K562 (cell line): Measurements from ENCODE around the gene DDX41. TPM values are rescaled to one million over a fixed set of nuclear protein-coding genes. Genes with fewer than 3 reads are reported as not detected.

ENCODE experiments used
- ATAC-seq: fragments of 200-7000 bp; cut with Tn5 transposase; 3 replicates; pipeline ENCODE4 v1.9.1; 2020; ENCODE audit warnings: moderate library complexity
- BruUV-seq: library from RNA; stranded (reverse); fragments of 400-500 nt; replicated peaks from 2 replicates; lab custom pipeline; 2021; lab: Mats Ljungman, UMichigan
- CTCF ChIA-PET: fragments of 300-600 bp; formaldehyde crosslinking; extraction: SDS; loops from one replicate; lab custom pipeline; 2021; ENCODE audit warnings: low intra/inter-chr PET ratio; lab: Yijun Ruan, JAX
- POLR2A ChIA-PET: fragments of 300-600, 350-650 bp; sonication (Branson Sonifier 250); formaldehyde crosslinking; extraction: SDS; loops from one replicate; lab custom pipeline; 2021; ENCODE audit warnings: antibody characterized with exemption, inconsistent platforms; lab: Yijun Ruan, JAX
- DNase-seq, 4 experiments: peaks; one replicate each; pipeline versions ENCODE4 v3.0.0 to v3.0.0-alpha.2; 2011 to 2018; ENCODE audit warnings: low spot score in 3 of 4, mixed read lengths in 3 of 4; ENCODE audit errors: extremely low read depth in 1 of 4
- FAIRE-seq: peaks from 2 replicates; lab custom pipeline; 2011; peaks lifted over from hg19 to GRCh38; lab: Jason Lieb, UNC
- H2AFZ ChIP-seq: 2 replicates; pipeline ENCODE4 v1.6.0; 2011; ENCODE audit warnings: low read depth, low read length, control low read depth, inconsistent platforms
- H3K27ac ChIP-seq: fragments of 200-600 bp; 3 replicates; pipeline ENCODE4 v1.8.0; 2011; ENCODE audit warnings: low read depth, mild to moderate bottlenecking, control low read depth, inconsistent platforms, low read length, moderate library complexity, mixed read lengths; ENCODE audit errors: extremely low read depth
- H3K27me3 ChIP-seq, 2 experiments: fragments of 300-600 bp in 1 of 2; 2 replicates in 1 of 2; 3 replicates in 1 of 2; pipeline versions ENCODE4 v1.6.0 to v1.8.0; 2011; ENCODE audit warnings: inconsistent platforms in 2 of 2, low read length in 2 of 2, mild to moderate bottlenecking in 1 of 2, mixed read lengths in 1 of 2, moderate library complexity in 1 of 2; ENCODE audit not compliant: control insufficient read depth in 2 of 2, insufficient read depth in 2 of 2
- H3K36me3 ChIP-seq: fragments of 300-600 bp; 3 replicates; pipeline ENCODE4 v1.8.0; 2011; ENCODE audit warnings: mild to moderate bottlenecking, low read length, inconsistent platforms; ENCODE audit not compliant: control insufficient read depth, insufficient read depth
- H3K4me1 ChIP-seq, 2 experiments: fragments of 200-600 bp in 1 of 2; replicated peaks in 1 of 2; 2 replicates in 1 of 2; 3 replicates in 1 of 2; pipeline versions ENCODE4 v1.5.1 to v1.8.0; 2011; ENCODE audit warnings: inconsistent platforms in 2 of 2, low read length in 2 of 2, mild to moderate bottlenecking in 1 of 2, mixed read lengths in 1 of 2, moderate library complexity in 1 of 2; ENCODE audit not compliant: control insufficient read depth in 2 of 2, insufficient read depth in 2 of 2
- H3K4me2 ChIP-seq: 2 replicates; pipeline ENCODE4 v1.6.1; 2011; ENCODE audit warnings: low read length, control low read depth, inconsistent platforms, mixed read lengths; ENCODE audit not compliant: insufficient read depth
- H3K4me3 ChIP-seq: fragments of 200-600 bp; sonication (generic), shearing (Covaris generic); 2 replicates; pipeline ENCODE4 v1.5.1; 2016; ENCODE audit warnings: control low read depth, inconsistent platforms
- H3K79me2 ChIP-seq: fragments of 200-600 bp; 3 replicates; pipeline ENCODE4 v1.8.0; 2011; ENCODE audit warnings: low read length, inconsistent platforms; ENCODE audit not compliant: control insufficient read depth, insufficient read depth
- H3K9ac ChIP-seq, 2 experiments: 2 replicates each; pipeline versions ENCODE4 v1.6.0 to v1.6.1; 2011; ENCODE audit warnings: low read depth in 2 of 2, low read length in 2 of 2, control low read depth in 1 of 2, inconsistent platforms in 1 of 2, mild to moderate bottlenecking in 1 of 2, mixed read lengths in 1 of 2; ENCODE audit not compliant: insufficient read depth in 1 of 2
- H3K9me1 ChIP-seq: one replicate; pipeline ENCODE4 v1.6.0; 2011; ENCODE audit warnings: inconsistent platforms, mild to moderate bottlenecking, low read length, moderate library complexity; ENCODE audit not compliant: control insufficient read depth, insufficient read depth
- H3K9me3 ChIP-seq: replicated peaks from 2 replicates; pipeline ENCODE4 v1.5.1; 2011; ENCODE audit warnings: low read depth, low read length, inconsistent platforms; ENCODE audit not compliant: control insufficient read depth, insufficient read depth
- H4K20me1 ChIP-seq: replicated peaks from 2 replicates; pipeline ENCODE4 v1.6.1; 2011; ENCODE audit warnings: low read length, inconsistent platforms, mixed read lengths; ENCODE audit not compliant: control insufficient read depth, insufficient read depth
- CHD4 ChIP-seq: fragments of 200-600 bp; sonication (generic); IDR thresholded peaks from 3 replicates; pipeline ENCODE4 v1.6.1; 2012; ENCODE audit warnings: low read depth, mild to moderate bottlenecking, mixed read lengths, low read length, inconsistent platforms; ENCODE audit not compliant: insufficient read depth, insufficient replicate concordance, poor library complexity, severe bottlenecking
- CSDE1 ChIP-seq, 2 experiments: fragments of 450-650 bp; IDR thresholded peaks; 2 replicates each; pipeline ENCODE4 v1.6.1; 2016; ENCODE audit warnings: mild to moderate bottlenecking in 1 of 2
- ELF2 ChIP-seq: fragments of 250-450 bp; sonication (Bioruptor Pico); IDR thresholded peaks from 2 replicates; pipeline ENCODE4 v1.5.0; 2021; ENCODE audit warnings: mild to moderate bottlenecking
- POLR2A ChIP-seq: fragments of 450-650 bp; conservative IDR thresholded peaks from 2 replicates; pipeline ENCODE4 v1.6.1; 2016
- POLR2AphosphoS5 ChIP-seq: IDR thresholded peaks from 2 replicates; pipeline ENCODE4 v1.6.1; 2011; ENCODE audit warnings: mild to moderate bottlenecking, low read depth, low read length, moderate library complexity; ENCODE audit not compliant: control insufficient read depth, insufficient read depth
- RHOXF2B ChIP-seq: fragments of 250-450 bp; sonication (Bioruptor Pico); conservative IDR thresholded peaks from 2 replicates; pipeline ENCODE4 v1.5.1; 2021
- WGBS: fragments of 100-300 bp; shearing (Covaris generic); methylation state at CpG from one replicate; pipeline ENCODE4 v1.1.6; 2016; ENCODE audit warnings: low coverage, mixed read lengths; ENCODE audit not compliant: insufficient coverage; ENCODE audit errors: missing lambda C conversion rate; 5-methylcytosine and 5-hydroxymethylcytosine counted together
- in situ Hi-C: fragments of 300-500 bp; cut with MboI; formaldehyde crosslinking; loops from 4 replicates; pipeline ENCODE4 v1.15.0; 2018; ENCODE audit warnings: inconsistent platforms, mixed read lengths
- intact Hi-C: fragments of 100-400 bp; cut with micrococcal nuclease; formaldehyde crosslinking; loops from 2 replicates; pipeline ENCODE4 v1.14.2; 2022
- polyA plus RNA-seq, 8 experiments: library from polyadenylated mRNA; depleted of rRNA in 4 of 8; stranded (reverse) in 5 of 8; unstranded in 3 of 8; fragments of >200 nt; fragmentation: Nextera tagmentation in 2 of 8; fragmentation: Illumina TruSeq in 1 of 8; extraction: Ambion mirVana in 2 of 8; extraction: Trizol in 1 of 8; gene quantifications; 2 replicates each; pipeline versions ENCODE4 v1.2.1 to v1.2.3, GENCODE V29; 2011 to 2014; ENCODE audit warnings: inconsistent platforms in 1 of 8, missing spikeins in 1 of 8
- total RNA-seq, 7 experiments: library from RNA; depleted of rRNA in 6 of 7; stranded (reverse); fragments of >200 nt in 6 of 7; fragmentation: Illumina TruSeq in 2 of 7; extraction: Trizol in 2 of 7; gene quantifications; 2 replicates each; pipeline versions ENCODE4 v1.2.1 to v1.2.3, GENCODE V29; 2011 to 2021; ENCODE audit warnings: low replicate concordance in 1 of 7
- TF ChIP-seq, protein P1 (sequence below): fragments of 450-650 bp; IDR thresholded peaks from 2 replicates; pipeline ENCODE4 v1.7.1; 2018; ENCODE audit warnings: mild to moderate bottlenecking, low read depth; ENCODE audit not compliant: partially characterized antibody
- TF ChIP-seq, protein P2 (sequence below): fragments of 450-650 bp; formaldehyde crosslinking; conservative IDR thresholded peaks from 2 replicates; pipeline ENCODE4 v1.4.0; 2022; ENCODE audit warnings: mild to moderate bottlenecking, missing genetic modification characterization

The DDX41 gene
- total and polyA plus RNA-seq, 9 of the 15 experiments (the other 6 are each of a cell fraction or from before 2014, with no cell fraction given) = 38.2 to 284 (median 116) TPM

DNA sequence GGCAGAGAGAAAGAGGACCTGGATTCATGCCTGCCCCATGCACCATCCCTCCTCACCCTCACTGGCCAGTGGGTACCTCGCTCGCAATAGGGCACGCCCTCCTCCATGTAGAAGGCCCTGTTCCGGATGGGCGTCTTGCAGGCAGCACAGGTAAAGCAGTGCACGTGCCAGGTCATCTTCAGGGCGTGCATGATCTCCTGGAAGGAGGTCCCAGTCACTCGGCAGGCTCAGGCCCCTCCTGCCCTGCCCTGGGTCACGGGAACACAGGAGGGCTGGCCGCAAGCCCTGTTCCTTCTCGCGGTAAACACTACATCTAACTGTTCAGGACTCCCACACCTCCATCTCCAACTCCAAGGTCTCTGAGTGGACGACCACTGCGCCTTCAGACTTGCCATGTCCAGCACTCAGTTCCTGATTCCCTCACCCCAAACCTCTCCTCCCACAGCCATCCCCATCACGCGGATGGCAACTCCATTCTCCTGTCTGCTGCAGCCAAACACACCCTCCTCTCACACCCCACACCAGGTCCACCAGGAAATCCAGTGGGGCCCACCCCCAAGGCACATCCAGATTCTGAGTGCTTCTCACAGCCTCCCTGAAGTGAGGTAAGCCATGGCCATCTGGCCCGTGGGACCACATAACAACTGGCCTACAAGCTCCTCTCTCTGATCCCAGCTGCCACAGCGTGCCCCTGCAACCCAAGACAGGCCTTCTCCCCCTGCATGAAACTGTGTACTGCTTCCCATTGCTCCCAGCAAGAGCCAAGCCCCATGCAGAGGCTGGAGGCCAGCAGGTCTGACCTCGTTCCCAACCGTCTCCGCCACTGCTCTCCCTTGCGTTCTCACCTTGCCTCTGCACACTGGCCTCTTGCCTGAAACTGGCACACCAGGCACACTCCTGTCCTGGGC lies 32.5 kb downstream of the DDX41 start (continued):
- TF ChIP-seq, protein P1, sequence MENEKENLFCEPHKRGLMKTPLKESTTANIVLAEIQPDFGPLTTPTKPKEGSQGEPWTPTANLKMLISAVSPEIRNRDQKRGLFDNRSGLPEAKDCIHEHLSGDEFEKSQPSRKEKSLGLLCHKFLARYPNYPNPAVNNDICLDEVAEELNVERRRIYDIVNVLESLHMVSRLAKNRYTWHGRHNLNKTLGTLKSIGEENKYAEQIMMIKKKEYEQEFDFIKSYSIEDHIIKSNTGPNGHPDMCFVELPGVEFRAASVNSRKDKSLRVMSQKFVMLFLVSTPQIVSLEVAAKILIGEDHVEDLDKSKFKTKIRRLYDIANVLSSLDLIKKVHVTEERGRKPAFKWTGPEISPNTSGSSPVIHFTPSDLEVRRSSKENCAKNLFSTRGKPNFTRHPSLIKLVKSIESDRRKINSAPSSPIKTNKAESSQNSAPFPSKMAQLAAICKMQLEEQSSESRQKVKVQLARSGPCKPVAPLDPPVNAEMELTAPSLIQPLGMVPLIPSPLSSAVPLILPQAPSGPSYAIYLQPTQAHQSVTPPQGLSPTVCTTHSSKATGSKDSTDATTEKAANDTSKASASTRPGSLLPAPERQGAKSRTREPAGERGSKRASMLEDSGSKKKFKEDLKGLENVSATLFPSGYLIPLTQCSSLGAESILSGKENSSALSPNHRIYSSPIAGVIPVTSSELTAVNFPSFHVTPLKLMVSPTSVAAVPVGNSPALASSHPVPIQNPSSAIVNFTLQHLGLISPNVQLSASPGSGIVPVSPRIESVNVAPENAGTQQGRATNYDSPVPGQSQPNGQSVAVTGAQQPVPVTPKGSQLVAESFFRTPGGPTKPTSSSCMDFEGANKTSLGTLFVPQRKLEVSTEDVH = peak; percentile 34
- TF ChIP-seq, protein P2, sequence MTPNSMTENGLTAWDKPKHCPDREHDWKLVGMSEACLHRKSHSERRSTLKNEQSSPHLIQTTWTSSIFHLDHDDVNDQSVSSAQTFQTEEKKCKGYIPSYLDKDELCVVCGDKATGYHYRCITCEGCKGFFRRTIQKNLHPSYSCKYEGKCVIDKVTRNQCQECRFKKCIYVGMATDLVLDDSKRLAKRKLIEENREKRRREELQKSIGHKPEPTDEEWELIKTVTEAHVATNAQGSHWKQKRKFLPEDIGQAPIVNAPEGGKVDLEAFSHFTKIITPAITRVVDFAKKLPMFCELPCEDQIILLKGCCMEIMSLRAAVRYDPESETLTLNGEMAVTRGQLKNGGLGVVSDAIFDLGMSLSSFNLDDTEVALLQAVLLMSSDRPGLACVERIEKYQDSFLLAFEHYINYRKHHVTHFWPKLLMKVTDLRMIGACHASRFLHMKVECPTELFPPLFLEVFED = 0 out of 2 replicates have a peak, but pooled peaks have one; percentile 80
- TF ChIP-seq POLR2A (peak; percentile 64), POLR2AphosphoS5 (peak; percentile 46; the same call in 1 of the 2 replicates)

DNA sequence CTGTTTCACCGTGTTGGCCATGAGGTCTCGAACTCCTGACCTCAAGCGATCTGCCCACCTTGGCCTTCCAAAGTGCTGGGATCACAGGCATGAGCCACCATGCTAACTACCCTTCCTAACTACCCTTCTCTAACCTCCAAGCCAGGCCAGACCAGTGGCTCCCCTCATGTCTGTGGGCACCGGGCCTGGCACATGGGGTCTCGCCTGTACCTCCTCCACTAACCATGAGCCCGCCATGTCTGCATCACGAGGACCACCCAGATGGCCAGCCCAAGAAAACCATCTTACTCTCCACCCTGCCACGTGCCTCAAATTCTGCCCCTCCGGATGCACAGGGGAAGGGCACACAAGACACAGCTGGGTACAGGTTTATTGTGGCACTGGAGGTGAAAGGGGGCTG lies 33.7 kb downstream of the DDX41 start:
- FAIRE-seq = no peak
- DNase-seq = no peak
- no peaks in the 10 kb centered on the region for H3K9me1 ChIP-seq
- ChIA-PET POLR2A (interaction anchor here (0.6 kb wide), 2 partner anchors 69 to 1171 kb away, joined by 3 read pairs; no protein-coding TSS in a partner anchor), CTCF (interaction anchor here (1.1 kb wide), 1 partner anchor 9 kb away, joined by 4 read pairs; no protein-coding TSS in a partner anchor)
- intact Hi-C loops = no loop called here
- no peaks in the 10 kb centered on the region for H4K20me1 ChIP-seq
- no peaks in the 10 kb centered on the region for H3K79me2 ChIP-seq
- no peak overlapping the region for H3K4me3 ChIP-seq
- 0 out of 4 replicates have a peak overlapping the region, but pooled peaks of 1 of the 2 experiments have one; percentile 1 for H3K9ac ChIP-seq
- no peak overlapping the region for H3K27ac ChIP-seq
- no peak overlapping the region for H3K4me2 ChIP-seq
- H3K27me3 ChIP-seq = no peaks in the 10 kb centered on the region
- H2AFZ ChIP-seq = no peak overlapping the region
- H3K9me3 ChIP-seq = no peaks in the 10 kb centered on the region
- H3K36me3 ChIP-seq = peaks cover 51% of the 10 kb centered on the region; the same call in 2 of the 3 replicates
- TF ChIP-seq RHOXF2B (CRISPR knock-in tag) (no peak), CSDE1 (IDR thresholded peaks at IDR 0.05) (no peak), ELF2 (no peak), CHD4 (no peak)
- TF ChIP-seq, all 486 proteins: peak for 0
- H3K4me1 ChIP-seq = peaks cover 15 to 35% of the 10 kb centered on the region in 2 experiments
- 97% methylated on average over 9 of the region's 9 CpGs for WGBS
- BruUV-seq = no TSS peak
- no peak for ATAC-seq
- in situ Hi-C loops = no loop called here
